IPS-NIHi7 (cell line): Measurements from ENCODE around the gene GNB1.
A peak's percentile ranks its signal among the peaks of the same experiment; 100 is the strongest.

ENCODE experiments used
- DNase-seq: peaks from one replicate; pipeline ENCODE4 v3.0.0; 2012; ENCODE audit warnings: mixed read lengths; ENCODE audit errors: extremely low spot score

Gene GNB1

GRCh38 chr1:1782399-1783221 is 108.3 kb downstream of the GNB1 start:
- peak; percentile 82 for DNase-seq

GRCh38 chr1:1781526-1781903 is 109.4 kb downstream of the GNB1 start:
- DNase-seq, result no peak

GRCh38 chr1:1780598-1781525 is 110.0 kb downstream of the GNB1 start:
- DNase-seq, result no peak

GRCh38 chr1:1779691-1780597 is 110.9 kb downstream of the GNB1 start:
- peak; percentile 39 for DNase-seq

GRCh38 chr1:1779320-1779675 is 111.6 kb downstream of the GNB1 start:
- DNase-seq, result no peak

GRCh38 chr1:1778663-1779319 is 112.1 kb downstream of the GNB1 start:
- peak; percentile 82 for DNase-seq

- DNase-seq, result peak; percentile 82
Measured at GRCh38 chr1:1777950-1778662, 112.8 kb downstream of the GNB1 start, which contains the start of gene NADK. TSS of gene NADK (minus strand) at chr1:1778470. CDS start at chr1:1765406, 13,064 bp downstream.

- DNase-seq, result no peak
Measured at GRCh38 chr1:1777583-1777899, 113.3 kb downstream of the GNB1 start.

- DNase-seq, result no peak
Measured at GRCh38 chr1:1776672-1777582, 114.0 kb downstream of the GNB1 start.

GRCh38 chr1:1775327-1776226 is 115.3 kb downstream of the GNB1 start:
- DNase-seq, result no peak

- no peak for DNase-seq
Measured at GRCh38 chr1:1773874-1774273, 117.0 kb downstream of the GNB1 start.

GRCh38 chr1:1771096-1771495 is 119.8 kb downstream of the GNB1 start:
- DNase-seq, result no peak

GRCh38 chr1:1770102-1770501 is 120.8 kb downstream of the GNB1 start:
- DNase-seq, result no peak

GRCh38 chr1:1768249-1768992 is 122.5 kb downstream of the GNB1 start:
- no peak for DNase-seq

GRCh38 chr1:1764876-1765470 is 125.9 kb downstream of the GNB1 start:
- DNase-seq, result no peak

- DNase-seq, result no peak
Measured at GRCh38 chr1:1763657-1764621, 126.9 kb downstream of the GNB1 start.
